ENCODE measurements around the gene MAP3K1. TPM values are rescaled to one million over a fixed set of nuclear protein-coding genes. Genes with fewer than 3 reads are reported as not detected.

Gene MAP3K1
- total RNA-seq, 1 experiment from 2014 or later: 5.7 TPM

DNA sequence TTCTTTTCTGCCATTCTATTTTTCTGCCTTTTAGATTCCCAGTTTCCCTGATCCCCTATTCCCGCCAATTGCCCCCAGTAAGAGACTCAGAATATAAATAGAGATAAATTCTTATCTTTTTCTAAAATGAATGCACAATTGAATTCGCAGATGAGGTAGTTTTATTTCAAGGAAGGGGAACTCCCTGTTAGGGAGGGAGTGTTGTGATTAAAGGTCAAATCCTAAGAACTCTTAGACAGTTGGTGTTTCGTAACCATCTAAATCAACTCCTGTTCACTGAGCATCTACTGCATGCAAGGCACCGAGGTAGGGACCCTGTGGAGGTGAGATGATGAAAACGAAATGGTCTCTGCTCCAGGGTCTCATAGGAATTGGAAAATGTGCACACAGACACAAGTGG lies 7.7 kb upstream of the MAP3K1 start:
- ATAC-seq: no peak

GRCh38 chr5:56808211-56808610 lies 7.1 kb upstream of the MAP3K1 start:
- H3K4me3 ChIP-seq (ENCODE audit: low read length): no peak overlapping the region
- BruUV-seq (replicated peaks): no TSS peak
- H3K9me2 ChIP-seq (replicated peaks; ENCODE audit: low read length): no peaks in the 10 kb centered on the region
- H3F3A ChIP-seq (ENCODE audit: low read length, unreplicated experiment): no peaks in the 10 kb centered on the region
- ATAC-seq (no peak), DNase-seq (no peak)
- ChIA-PET POLR2A (ENCODE audit: unreplicated experiment) (no interaction called here), CTCF (no interaction called here)
- intact Hi-C loops (cut with micrococcal nuclease): no loop called here
- H3K4me2 ChIP-seq (ENCODE audit: low read length): no peak overlapping the region
- TF ChIP-seq CTCF (conservative IDR thresholded peaks at IDR 0.05; ENCODE audit: low read depth, low read length): no peak
- TF ChIP-seq EZH2phosphoT487 (IDR thresholded peaks at IDR 0.05; ENCODE audit: borderline replicate concordance, low read length): no peak
- TF ChIP-seq EZH2 (IDR thresholded peaks at IDR 0.05; ENCODE audit: low read length, unreplicated experiment): no peak
- H3K9me3 ChIP-seq (ENCODE audit: low read length): no peaks in the 10 kb centered on the region
- H3K79me2 ChIP-seq (ENCODE audit: low read length): no peaks in the 10 kb centered on the region
- H2AFZ ChIP-seq (ENCODE audit: low read length): no peak overlapping the region
- H4K20me1 ChIP-seq (ENCODE audit: low read length): no peaks in the 10 kb centered on the region
- H3K4me1 ChIP-seq (ENCODE audit: insufficient read depth, low read length): no peaks in the 10 kb centered on the region
- H3K36me3 ChIP-seq (ENCODE audit: low read depth, low read length): no peaks in the 10 kb centered on the region
- H3K27ac ChIP-seq (ENCODE audit: low read length): no peak overlapping the region
- no peak overlapping the region for H3K9ac ChIP-seq (ENCODE audit: low read length)
- no peaks in the 10 kb centered on the region for H3K27me3 ChIP-seq (ENCODE audit: low read length)

More for the DNA sequence above, 7.7 kb upstream of the MAP3K1 start:
- POLR2A ChIA-PET (ENCODE audit: unreplicated experiment): no interaction called here
- Histone ChIP-seq H2AFZ (ENCODE audit: low read length) (no peak overlapping the region), H4K20me1 (ENCODE audit: low read length) (no peaks in the 10 kb centered on the region), H3K9me2 (replicated peaks; ENCODE audit: low read length) (no peaks in the 10 kb centered on the region), H3K36me3 (ENCODE audit: low read depth, low read length) (no peaks in the 10 kb centered on the region), H3K79me2 (ENCODE audit: low read length) (no peaks in the 10 kb centered on the region), H3K4me1 (ENCODE audit: insufficient read depth, low read length) (no peaks in the 10 kb centered on the region), H3K9ac (ENCODE audit: low read length) (no peak overlapping the region), H3K27ac (ENCODE audit: low read length) (no peak overlapping the region), H3K4me2 (ENCODE audit: low read length) (no peak overlapping the region), H3K9me3 (ENCODE audit: low read length) (no peaks in the 10 kb centered on the region), H3F3A (ENCODE audit: low read length, unreplicated experiment) (no peaks in the 10 kb centered on the region), H3K4me3 (ENCODE audit: low read length) (no peak overlapping the region), H3K27me3 (ENCODE audit: low read length) (no peaks in the 10 kb centered on the region)
- TF ChIP-seq EZH2phosphoT487 (IDR thresholded peaks at IDR 0.05; ENCODE audit: borderline replicate concordance, low read length) (no peak), CTCF (conservative IDR thresholded peaks at IDR 0.05; ENCODE audit: low read depth, low read length) (no peak), EZH2 (IDR thresholded peaks at IDR 0.05; ENCODE audit: low read length, unreplicated experiment) (no peak)
- intact Hi-C loops (cut with micrococcal nuclease): no loop called here
- no TSS peak for BruUV-seq (replicated peaks)
- CTCF ChIA-PET: no interaction called here
- DNase-seq: no peak

DNA sequence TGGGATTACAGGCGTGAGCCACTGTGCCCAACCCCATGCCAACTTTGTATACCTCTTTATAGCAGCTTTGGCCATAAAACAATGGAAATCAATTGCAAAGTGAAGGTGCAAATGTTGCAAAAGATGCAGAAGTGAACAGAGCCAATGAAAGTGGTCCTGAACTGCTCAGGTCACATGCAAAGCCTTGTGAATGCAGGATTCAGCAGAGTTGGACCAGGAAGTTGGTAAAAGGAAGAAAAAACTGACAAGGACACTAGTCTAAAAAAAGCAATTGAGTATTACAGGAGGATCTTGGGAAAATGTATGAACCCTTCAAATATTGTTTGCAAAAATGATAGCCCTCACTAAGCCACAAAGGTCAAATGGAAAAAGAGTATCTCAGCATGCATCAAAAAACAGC lies 4.5 kb upstream of the MAP3K1 start:
- Histone ChIP-seq H2AFZ (ENCODE audit: low read length) (no peak overlapping the region), H3K9ac (ENCODE audit: low read length) (no peak overlapping the region), H3K9me3 (ENCODE audit: low read length) (no peaks in the 10 kb centered on the region), H3K27ac (ENCODE audit: low read length) (no peak overlapping the region), H3K4me2 (ENCODE audit: low read length) (no peak overlapping the region), H3F3A (ENCODE audit: low read length, unreplicated experiment) (no peaks in the 10 kb centered on the region), H3K9me2 (replicated peaks; ENCODE audit: low read length) (no peaks in the 10 kb centered on the region), H3K27me3 (ENCODE audit: low read length) (no peaks in the 10 kb centered on the region), H3K4me3 (ENCODE audit: low read length) (no peak overlapping the region), H3K4me1 (ENCODE audit: insufficient read depth, low read length) (no peaks in the 10 kb centered on the region; the same call in 1 of the 2 replicates), H3K79me2 (ENCODE audit: low read length) (no peaks in the 10 kb centered on the region), H3K36me3 (ENCODE audit: low read depth, low read length) (no peaks in the 10 kb centered on the region), H4K20me1 (ENCODE audit: low read length) (no peaks in the 10 kb centered on the region)
- no TSS peak for BruUV-seq (replicated peaks)
- no peak for TF ChIP-seq EZH2 (IDR thresholded peaks at IDR 0.05; ENCODE audit: low read length, unreplicated experiment)
- TF ChIP-seq EZH2phosphoT487 (IDR thresholded peaks at IDR 0.05; ENCODE audit: borderline replicate concordance, low read length): no peak
- no peak for TF ChIP-seq CTCF (conservative IDR thresholded peaks at IDR 0.05; ENCODE audit: low read depth, low read length)
- ATAC-seq: no peak
- DNase-seq: no peak
- intact Hi-C loops (cut with micrococcal nuclease): no loop called here
- ChIA-PET POLR2A (ENCODE audit: unreplicated experiment) (no interaction called here), CTCF (no interaction called here)
